NCI-H1092 (cell line): ENCODE measurements around the gene EEPD1.
"Not testable (repeated sequence)": the region's sequence is repeated elsewhere in the genome, so short reads cannot be mapped to it uniquely, and the experiment has no call there.

Source experiments
- DNase-seq: peaks from one replicate; lab custom pipeline; 2025; lab: John Stamatoyannopoulos, UW

The EEPD1 gene

DNA sequence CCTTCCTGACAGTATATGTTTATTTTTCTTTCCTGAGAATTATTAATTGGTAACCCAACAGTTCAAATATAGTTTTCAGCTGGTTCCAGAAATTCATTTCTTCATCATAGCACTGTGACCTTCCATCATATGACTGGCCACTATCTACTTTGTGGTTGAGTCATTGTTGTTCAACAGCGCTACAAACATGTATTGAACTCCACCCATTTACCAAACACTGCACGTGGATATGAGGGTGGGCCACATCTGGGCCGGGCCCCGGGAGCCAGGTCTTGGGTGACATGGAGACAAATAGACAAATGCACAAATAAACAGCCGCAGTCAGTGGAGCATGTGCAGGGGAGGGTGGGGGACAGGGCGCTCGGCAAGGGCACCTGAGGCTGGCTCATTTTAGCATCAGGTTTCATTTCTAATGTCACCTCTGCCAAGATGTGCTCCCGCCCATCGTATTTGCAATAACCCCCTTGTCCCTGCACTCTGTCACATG is 24.0 kb upstream of the EEPD1 start:
- no peak for DNase-seq

DNA sequence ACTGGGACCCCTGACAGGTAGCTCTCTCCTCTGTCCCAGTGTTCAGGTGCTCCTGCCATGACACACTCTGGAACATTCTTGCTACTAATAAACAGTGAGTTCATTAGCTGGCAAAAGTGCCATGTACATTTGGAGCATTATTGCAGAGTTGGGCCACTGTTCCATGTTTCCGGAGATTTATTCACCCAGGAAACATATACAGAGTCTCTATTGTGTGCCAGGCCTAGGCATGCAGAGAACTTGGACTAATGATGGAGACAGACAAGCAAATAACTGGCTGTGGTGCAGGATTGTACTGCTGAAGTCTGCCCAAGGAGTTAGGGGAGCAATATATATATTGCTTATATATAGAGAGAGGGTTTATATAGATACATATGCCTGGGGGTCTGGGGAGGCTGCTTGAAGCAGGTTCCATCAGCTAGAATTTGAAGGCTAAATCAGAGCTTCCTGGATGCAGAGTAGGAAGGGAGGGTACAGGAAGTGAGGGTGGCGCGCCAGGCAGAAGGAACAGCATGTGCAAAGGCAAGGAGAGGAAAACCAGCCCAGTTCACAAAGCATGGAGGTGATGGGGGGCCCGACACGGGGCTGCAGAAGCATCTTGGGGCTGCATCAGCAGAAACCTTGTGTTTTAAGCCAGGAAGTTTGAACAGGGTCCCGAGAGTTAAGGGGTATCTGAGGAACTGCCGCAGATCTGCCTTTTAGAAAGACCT is 22.7 kb upstream of the EEPD1 start:
- no peak for DNase-seq

DNA sequence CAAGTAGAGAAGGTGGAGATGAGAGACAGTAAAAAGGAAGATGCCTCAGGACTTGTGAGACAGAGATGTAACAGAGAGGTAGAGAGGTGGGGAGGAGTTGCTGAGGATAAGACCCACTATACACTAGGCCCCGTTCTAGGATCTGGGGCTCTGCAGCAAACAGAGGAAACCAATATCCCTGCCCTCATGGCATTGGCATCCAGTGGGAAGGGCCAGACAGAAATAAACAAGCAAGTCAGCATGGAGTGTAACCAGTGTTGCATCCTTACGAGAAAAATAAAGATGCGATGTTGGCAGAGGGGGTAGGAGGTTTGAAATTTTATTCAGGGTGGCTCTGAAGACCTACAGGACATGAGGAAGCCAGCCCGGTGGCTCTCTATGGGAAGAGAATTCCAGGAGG is 22.0 kb upstream of the EEPD1 start:
- no peak for DNase-seq

DNA sequence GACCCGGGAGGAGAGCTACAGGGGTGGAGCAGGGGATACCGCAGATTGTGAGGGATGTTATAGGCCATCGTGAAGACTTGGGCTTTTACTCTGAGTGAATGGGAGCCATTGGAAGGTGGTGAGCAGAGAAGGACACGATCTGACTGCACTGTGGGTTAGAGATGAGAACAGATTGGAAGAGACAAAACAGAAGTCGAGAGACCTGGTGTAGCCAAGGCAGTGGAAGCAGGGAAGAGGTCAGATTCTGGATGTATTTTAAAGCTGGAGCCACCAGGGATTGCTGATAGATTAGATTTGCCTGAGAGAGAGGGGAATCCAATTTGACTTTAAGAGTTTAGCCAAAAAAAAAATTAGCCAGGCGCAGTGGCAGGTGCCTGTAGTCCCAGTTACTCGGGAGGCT is 21.6 kb upstream of the EEPD1 start:
- DNase-seq: no peak

DNA sequence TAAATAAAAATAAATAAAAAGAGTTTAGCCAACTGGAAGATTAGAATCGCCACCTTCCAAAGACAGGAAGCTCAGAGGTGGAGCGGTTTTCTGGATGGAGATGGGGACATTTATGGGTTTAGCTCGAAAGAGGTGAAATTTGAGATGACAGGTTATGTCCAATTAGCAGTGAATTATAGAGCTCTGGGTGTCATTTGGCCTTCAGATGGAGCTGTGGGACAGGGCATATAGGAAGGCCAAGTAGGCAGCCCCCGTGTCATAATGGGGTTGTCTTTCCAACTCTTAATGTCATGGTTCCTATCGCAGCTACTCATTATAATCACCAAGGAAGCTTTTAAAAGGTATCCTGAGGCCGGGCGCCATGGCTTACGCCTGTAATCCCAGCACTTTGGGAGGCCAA is 21.0 kb upstream of the EEPD1 start:
- DNase-seq: no peak

DNA sequence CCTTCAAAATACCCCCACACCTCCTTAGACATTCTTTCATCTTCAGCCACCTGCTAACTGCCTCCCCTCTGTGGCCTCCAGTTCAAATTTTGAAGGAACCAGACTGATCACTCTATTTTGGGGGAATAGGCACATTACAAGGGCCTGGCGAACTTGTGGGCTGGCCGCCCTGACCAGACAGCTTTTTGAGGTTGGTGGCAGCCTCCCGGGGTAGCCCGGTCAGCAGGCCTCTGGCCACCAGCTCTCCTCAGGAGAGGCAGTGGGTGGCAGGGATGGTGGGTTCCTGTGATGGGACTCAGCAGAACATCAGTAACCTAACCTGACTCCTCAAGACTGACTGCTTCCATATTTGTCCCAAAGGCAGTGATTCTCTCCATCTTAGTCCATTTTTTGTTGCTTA is 17.4 kb upstream of the EEPD1 start:
- no peak for DNase-seq

DNA sequence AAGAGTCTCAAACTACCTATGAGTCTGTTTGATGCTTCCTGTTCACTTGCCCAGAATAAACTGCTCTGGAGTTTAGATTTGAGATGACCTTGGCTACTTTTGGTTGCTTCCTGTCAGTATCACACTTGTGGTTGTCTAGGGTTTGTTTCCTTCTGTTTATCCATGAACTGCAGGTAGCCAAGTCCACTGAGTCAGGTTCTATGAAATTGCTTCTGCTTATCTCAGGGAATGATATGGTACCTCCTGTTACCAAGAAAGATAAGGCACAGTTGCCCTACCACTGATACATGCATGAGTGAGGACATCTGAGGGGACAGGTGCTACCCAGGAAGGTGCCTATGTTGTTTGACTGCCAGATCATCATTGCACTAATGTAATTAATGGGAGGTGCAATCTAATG is 15.8 kb upstream of the EEPD1 start:
- DNase-seq: no peak

DNA sequence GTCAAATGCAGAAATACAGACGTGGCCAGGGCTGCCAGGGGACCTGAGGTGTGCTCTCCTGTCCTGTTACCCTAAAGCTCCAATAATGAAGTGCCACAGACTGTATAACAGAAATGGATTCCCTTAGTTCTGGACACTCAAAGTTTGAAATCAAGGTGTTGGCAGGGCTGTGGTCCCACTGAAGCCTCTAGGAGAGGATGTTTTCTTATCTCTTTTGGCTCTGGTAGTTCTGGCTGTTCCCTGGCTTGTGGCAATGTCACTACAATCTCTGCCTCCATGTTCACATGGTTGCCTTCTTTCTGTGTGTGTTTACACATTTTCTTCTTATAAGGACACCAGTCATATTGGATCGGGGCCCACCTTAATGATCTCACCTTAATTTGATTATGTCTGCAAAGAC is 15.3 kb upstream of the EEPD1 start:
- DNase-seq: no peak

DNA sequence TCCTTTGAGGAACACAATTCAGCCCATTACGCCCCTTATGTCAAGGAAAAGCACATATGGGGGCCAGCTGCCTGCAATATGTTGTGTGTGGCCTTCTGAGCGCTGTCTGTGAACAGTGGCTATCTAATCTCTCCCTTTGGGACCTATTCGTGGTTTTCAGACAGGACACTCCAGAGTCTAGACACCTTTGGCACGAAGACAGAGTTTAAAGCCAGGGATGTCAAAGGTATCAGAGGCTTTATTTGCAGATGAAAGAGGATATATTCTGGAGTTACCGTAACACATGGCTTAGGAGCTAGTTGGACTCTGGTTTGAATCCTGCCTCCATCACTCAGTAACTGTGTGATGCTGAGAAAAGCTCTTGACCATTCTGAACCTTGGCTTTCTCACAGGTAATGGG is 14.8 kb upstream of the EEPD1 start:
- no peak for DNase-seq

DNA sequence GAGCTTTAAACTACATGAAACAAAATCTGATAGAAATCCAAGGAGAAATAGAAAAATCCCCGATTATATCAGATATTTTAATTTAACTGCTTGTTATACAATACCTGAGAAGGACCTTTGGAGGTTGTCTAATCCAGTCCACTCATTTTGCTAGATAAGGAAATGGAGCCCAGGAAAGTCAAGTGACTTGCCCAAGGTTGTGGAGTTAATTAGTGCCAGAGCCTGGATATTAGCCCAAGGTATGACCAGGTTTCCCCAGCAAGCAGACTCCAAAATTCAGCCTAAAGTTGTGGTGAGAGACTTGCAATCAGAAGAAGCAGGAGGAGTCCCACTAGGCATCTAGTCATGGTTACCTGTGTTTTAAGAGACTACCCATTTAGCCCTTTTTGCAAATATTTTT is 11.7 kb upstream of the EEPD1 start:
- no peak for DNase-seq

DNA sequence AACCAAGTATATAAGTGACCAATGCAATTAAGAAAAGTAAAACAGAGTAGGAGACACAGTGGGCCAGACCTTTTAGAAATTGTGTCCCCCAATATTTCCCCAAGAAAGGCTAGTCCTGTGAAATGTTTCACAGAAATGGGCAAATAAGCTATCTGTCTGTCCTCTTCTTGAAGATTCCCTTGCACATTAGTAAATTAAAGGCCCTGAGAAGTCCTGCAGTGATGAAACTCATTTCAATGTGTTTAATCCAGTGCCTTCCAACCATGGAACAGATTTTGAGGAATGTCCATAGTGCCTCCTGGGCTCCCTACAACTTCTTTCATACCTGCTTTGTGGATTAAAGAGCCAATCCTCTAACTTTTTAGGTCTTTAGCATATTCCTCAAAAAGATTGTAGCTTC is 11.2 kb upstream of the EEPD1 start:
- DNase-seq: no peak

DNA sequence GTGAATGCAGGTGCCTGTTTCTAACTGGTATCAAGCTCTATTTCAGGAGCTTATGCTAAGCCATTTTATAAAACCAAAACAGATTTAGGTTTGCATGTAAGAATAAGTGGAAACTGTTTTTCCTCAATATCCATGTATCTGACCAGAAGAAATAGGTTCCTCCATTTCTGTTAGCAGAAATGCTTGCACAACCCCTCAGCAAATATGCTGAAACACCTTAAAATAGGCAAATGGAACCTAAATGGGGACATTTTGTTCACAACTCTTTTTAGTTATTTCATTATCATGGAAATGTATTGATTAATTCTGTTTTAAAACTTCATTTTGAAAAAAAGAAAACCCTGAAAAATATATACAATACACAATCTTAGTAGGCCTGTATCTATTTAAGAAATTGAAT is 8.9 kb upstream of the EEPD1 start:
- DNase-seq: no peak

DNA sequence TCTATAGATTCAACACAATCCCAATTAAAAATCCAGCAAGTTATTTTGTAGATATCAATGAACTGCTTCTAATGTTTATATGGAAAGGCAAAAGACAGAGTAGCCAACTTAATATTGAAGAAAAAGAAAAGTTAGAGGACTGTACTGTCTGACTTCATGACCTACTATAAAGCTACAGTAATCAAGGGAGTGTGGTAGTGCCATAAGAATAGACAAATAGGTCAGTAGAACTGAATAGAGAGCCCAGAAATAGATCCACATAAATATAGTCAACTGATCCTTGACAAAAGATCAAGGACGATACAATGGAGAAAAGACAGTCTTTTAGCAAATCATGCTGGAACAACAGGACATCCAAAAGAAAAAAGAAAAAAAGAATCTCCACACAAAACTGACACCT is 7.4 kb upstream of the EEPD1 start:
- no peak for DNase-seq

DNA sequence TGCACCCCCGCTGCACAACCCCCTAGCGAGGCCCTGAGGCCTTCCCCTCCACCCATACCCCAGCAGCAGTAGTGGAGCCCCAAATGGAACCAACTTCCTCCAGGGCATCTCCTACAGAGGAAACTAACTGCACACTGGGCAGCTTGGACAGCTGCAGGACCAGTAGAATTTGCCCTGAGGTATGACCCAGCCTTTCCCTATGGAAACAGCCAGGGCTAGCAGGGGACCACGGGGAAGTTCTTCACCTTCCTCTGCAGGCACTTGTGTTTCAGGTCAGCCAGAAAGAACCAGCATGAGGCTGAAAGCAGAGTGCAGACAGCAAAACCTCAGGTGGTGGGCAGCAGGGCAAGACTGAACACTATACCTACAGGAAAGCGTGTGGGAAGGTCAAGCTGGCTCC is 5.7 kb upstream of the EEPD1 start:
- DNase-seq: no peak

DNA sequence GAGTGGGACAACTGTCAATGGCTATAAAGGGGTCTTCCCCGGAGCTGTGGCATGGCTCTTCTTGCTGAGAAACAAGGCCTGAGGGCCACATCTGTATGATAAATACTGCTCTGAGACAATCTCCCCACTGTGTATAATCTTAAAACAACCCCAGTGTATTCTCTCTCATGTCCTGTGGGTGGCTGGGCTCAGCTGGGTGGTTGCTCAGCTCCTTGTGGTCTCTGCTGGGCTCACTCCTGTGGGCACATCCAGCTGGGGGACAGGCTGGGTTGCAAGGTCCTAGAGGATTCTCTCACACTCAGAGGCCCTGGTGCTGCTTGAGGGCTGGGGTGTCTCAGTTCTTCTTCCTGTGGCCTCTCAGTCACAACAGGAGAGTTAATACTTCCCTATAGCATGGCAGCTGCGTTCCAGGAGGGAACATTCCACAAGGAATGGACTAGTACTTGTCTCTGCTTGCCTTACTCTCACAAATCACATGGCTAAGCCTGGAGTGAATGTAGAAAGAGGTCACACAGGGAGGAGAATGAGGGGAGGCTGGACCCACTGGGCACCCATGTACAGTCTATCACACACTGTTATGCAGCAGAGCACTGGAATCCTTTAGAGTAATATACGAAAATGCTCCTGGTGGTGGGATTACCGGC is 4.5 kb upstream of the EEPD1 start:
- DNase-seq: no peak

DNA sequence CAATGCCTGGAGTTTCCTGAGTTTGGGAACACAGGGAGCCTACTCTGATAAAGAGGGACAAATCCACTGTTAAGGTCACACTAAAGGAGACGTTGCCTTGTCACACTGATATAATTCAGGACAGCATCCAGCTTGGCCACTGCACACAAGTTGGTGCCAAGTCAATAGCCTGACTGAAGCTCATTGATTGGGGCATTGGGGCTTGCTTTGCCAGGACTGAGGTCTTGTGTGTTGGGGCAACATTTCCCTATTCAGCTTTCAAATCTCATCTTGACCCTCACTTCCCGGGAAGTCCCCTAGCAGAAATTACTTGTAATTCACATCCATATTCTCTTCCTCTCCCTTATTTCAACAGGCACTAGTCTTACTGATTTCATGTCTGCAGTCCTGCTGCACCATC is 3.8 kb upstream of the EEPD1 start:
- not testable (repeated sequence) for DNase-seq

DNA sequence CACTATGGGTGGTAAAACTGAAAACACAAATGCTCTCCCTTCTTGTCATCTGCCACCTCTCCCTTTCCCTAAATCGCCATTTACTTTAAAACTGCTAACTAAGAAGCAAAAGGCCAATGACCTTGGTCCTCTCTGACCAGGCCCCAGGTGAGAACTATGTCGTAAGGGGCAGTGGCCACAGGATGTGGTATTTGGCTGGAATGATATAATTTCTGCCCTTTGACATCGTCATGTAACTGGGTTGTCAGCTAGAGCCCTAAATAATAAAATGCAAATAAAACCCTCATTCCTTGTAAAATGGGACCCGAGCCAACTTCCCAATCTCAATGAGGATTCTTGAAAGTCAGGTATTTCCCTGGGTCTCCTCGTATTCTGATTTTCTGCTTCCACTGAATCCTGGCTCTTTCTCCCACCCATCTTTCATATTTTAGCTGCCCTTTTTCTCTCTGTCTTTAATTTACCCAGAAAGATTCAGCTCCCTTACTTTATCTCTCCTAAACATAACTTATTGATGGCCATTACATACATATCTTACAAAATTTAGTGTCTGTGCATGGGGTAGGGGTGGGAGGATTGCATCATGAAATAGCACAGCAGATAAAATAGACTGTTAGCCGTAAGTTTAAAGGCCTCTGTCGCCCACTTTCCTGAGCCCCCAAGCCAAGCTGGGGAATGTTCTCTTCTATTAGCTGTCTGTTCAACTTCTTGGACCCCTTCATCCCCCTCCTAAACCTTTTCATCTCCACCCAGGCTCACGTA is 3.2 kb upstream of the EEPD1 start:
- DNase-seq: no peak

DNA sequence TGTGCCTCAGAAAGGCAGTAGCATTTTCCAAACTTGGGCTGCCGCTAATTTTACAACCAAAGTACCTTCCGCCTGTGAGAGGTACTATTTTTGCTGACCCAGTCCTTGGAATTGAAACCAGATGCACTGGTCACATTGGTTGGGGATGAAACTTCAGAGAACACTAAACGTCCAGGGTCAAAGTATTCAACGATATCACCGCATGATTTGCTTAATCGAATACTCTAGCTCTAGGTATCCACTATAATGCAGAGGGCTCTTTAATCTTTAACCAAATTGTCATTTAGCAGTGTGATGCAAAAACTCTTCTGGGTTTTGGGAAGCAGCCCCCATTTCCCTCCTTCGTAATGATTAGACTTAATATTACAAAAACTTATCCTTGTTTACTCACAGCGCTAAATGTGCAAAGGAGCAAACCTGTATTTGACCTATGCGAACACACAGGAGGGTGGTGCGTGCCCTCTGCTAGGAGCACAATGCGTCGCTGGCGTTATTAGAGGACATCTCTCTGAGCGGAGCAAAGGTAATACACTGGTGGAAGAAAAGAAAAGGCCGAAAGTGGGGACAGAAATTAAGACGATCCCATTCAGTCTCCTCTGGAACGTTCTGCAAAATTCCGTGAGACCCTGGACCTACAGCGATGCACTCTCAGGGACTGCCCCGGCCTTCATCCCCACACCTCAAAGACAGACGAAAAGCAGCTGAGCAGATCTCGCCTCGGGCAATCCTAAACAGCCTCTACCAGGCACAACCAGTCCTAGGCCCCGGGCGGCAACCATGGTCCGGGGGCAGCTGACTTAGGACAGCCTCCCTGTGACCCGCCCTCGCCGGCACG is 916 bp upstream of the EEPD1 start:
- DNase-seq: no peak

DNA sequence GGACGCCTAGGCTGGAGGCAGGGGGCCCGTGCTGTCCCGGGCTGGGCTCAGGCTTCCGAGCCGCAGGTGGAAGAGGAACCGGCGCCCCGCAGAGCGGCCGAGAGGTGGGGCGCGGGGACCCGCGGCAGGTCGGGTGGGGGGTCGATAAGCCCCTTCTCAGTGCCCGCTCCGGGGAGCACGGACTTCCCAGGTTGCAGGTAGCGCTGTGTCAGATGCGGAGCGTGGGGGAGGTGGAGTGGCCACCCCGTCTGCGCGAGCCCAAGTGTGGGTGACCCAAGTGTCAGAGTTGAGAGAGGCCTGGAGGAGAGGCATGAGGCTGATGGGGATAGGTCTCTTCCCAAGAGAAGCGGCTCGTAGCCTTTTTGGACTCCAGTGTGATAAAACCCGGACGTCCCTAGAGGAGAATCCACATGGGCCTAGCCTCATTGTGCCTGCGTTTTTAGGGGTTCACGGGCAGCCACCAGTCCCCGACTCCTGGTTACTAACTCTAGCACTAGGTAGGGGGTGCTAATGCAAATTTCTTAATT is 580 bp downstream of the EEPD1 start:
- no peak for DNase-seq

DNA sequence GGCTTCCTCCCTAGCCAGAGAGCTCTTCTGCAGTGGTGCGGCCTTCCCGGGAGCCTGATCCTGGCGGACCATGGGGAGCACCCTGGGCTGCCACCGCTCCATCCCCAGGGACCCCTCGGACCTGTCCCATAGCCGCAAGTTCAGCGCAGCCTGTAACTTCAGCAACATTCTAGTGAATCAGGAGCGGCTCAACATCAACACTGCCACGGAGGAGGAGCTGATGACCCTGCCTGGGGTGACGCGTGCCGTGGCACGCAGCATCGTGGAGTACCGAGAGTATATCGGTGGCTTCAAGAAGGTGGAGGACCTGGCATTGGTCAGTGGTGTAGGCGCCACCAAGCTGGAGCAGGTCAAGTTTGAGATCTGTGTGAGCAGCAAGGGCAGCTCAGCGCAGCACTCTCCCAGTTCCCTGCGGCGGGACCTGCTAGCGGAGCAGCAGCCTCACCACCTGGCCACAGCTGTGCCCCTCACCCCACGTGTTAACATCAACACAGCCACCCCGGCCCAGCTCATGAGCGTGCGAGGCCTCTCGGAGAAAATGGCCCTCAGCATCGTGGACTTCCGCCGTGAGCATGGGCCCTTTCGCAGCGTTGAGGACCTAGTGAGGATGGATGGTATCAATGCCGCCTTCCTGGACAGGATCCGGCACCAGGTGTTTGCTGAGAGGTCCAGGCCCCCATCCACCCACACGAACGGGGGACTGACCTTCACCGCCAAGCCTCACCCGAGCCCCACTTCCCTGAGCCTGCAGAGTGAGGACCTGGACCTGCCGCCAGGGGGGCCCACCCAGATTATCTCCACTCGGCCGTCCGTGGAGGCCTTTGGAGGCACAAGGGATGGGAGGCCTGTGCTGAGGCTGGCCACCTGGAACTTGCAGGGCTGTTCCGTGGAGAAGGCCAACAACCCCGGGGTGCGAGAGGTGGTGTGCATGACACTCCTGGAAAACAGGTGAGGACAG is 1.5 kb downstream of the EEPD1 start:
- no peak for DNase-seq

DNA sequence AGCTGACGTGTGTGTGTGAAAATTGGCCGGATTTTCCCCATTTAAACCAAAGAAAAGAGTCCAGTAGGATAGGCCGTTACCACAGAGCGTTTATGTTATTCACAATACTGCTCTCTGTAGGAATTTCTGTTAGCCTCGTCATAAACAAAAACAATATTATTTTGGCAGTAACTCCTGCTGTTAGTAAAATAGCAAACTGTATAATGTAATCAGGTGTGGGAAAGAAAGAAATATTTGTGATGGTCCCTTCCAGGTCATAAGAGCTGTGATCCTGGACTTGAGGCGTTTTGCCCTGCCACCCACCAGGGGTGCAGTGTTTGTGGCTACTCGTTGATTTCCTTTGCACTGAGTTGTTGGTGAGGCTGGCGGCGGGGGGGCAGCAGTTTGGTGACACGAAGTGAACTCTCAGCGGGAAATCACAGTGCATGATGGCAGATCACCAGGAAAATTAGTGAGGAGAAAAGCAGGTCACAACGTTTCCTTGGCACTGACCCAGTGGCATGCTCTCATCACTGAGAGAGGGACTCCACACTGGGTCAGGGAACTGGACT is 2.8 kb downstream of the EEPD1 start:
- peak; percentile 68 for DNase-seq
